OCI-LY7 (cell line): Measurements from ENCODE around the gene DNAH8.

ENCODE experiments used
- CTCF ChIP-seq: fragments of 200-600 bp; sonication (generic); conservative IDR thresholded peaks from 2 replicates; pipeline ENCODE4 v1.5.1; 2014; ENCODE audit warnings: mild to moderate bottlenecking, antibody characterized with exemption, low read length, moderate library complexity, mixed read lengths
- EZH2phosphoT487 ChIP-seq: fragments of 200-600 bp; sonication (generic); IDR thresholded peaks from 2 replicates; pipeline ENCODE4 v1.6.1; 2018; ENCODE audit warnings: low read depth, borderline replicate concordance, mild to moderate bottlenecking, mixed run types, antibody characterized with exemption, low read length, moderate library complexity, mixed read lengths

- no peak for TF ChIP-seq CTCF
- no peak for TF ChIP-seq EZH2phosphoT487
Observed at GRCh38 chr6:38750968-38751615, 36.0 kb downstream of the DNAH8 start.
